Activated CD8-positive, alpha-beta memory T cell treated with anti-CD3 and anti-CD28 coated beads for 4 hours (primary cell): ENCODE measurements around the gene ZNF532.

Source experiments
- DNase-seq, 2 donors: peaks; one replicate each; pipeline ENCODE4 v3.0.0-alpha.2; 2020; ENCODE audit warnings: low read depth in 2 of 2

Gene ZNF532

GRCh38 chr18:58867281-58867961, 2.7 kb downstream of the ZNF532 start:
- DNase-seq: no peak

GRCh38 chr18:58868440-58868839, 3.8 kb downstream of the ZNF532 start:
- no peak for DNase-seq

- DNase-seq: no peak
Measured at GRCh38 chr18:58870130-58870529, 5.5 kb downstream of the ZNF532 start.

GRCh38 chr18:58870621-58871020, 5.9 kb downstream of the ZNF532 start:
- no peak for DNase-seq

GRCh38 chr18:58871514-58872420, 7.1 kb downstream of the ZNF532 start:
- DNase-seq: no peak

- no peak for DNase-seq
Measured at GRCh38 chr18:58878640-58879039, 14.0 kb downstream of the ZNF532 start.

- DNase-seq: no peak
Measured at GRCh38 chr18:58881477-58881876, 16.8 kb downstream of the ZNF532 start.

- no peak for DNase-seq
Measured at GRCh38 chr18:58882044-58882443, 17.4 kb downstream of the ZNF532 start.

GRCh38 chr18:58882686-58883085, 18.0 kb downstream of the ZNF532 start:
- no peak for DNase-seq

GRCh38 chr18:58884680-58885079, 20.0 kb downstream of the ZNF532 start:
- DNase-seq: no peak

GRCh38 chr18:58886431-58886830, 21.8 kb downstream of the ZNF532 start:
- no peak for DNase-seq

GRCh38 chr18:58886864-58887612, 22.4 kb downstream of the ZNF532 start:
- DNase-seq: no peak

- no peak for DNase-seq
Measured at GRCh38 chr18:58887613-58887963, 22.9 kb downstream of the ZNF532 start.

- DNase-seq: no peak
Measured at GRCh38 chr18:58891776-58892175, 27.1 kb downstream of the ZNF532 start.

- no peak for DNase-seq
Measured at GRCh38 chr18:58892488-58892887, 27.8 kb downstream of the ZNF532 start.

- DNase-seq: no peak
Measured at GRCh38 chr18:58893388-58894099, 28.9 kb downstream of the ZNF532 start.

GRCh38 chr18:58894930-58895329, 30.3 kb downstream of the ZNF532 start:
- no peak for DNase-seq

GRCh38 chr18:58895385-58895784, 30.7 kb downstream of the ZNF532 start:
- DNase-seq: no peak

GRCh38 chr18:58896268-58896667, 31.6 kb downstream of the ZNF532 start:
- DNase-seq: no peak

GRCh38 chr18:58896734-58897508, 32.2 kb downstream of the ZNF532 start:
- no peak for DNase-seq
